Osteoblast (primary cell): ENCODE results near the gene ATG9B. TPM values are rescaled to one million over a fixed set of nuclear protein-coding genes. Genes with fewer than 3 reads are reported as not detected.

Experiments
- DNase-seq: peaks from one replicate; pipeline ENCODE4 v3.0.0; 2011; ENCODE audit warnings: low spot score, mixed read lengths; ENCODE audit not compliant: insufficient read length; ENCODE audit errors: missing footprints
- H2AFZ ChIP-seq: 2 replicates; pipeline ENCODE4 v1.6.0; 2011; ENCODE audit warnings: mild to moderate bottlenecking, low read length
- H3K27ac ChIP-seq: 2 replicates; pipeline ENCODE4 v1.5.1; 2011; ENCODE audit warnings: mild to moderate bottlenecking, low read depth, low read length, moderate library complexity
- H3K27me3 ChIP-seq: 2 replicates; pipeline ENCODE4 v1.6.0; 2012; ENCODE audit warnings: mild to moderate bottlenecking, control low read depth, inconsistent platforms, low read length, moderate library complexity; ENCODE audit not compliant: insufficient read depth
- H3K36me3 ChIP-seq: 2 replicates; pipeline ENCODE4 v1.5.1; 2011; ENCODE audit warnings: mild to moderate bottlenecking, low read length, control low read depth, moderate library complexity; ENCODE audit not compliant: insufficient read depth
- H3K4me1 ChIP-seq: 2 replicates; pipeline ENCODE4 v1.5.1; 2011; ENCODE audit warnings: mild to moderate bottlenecking, low read length, control low read depth, moderate library complexity; ENCODE audit not compliant: insufficient read depth
- H3K4me2 ChIP-seq: 2 replicates; pipeline ENCODE4 v1.6.0; 2011; ENCODE audit warnings: mild to moderate bottlenecking, low read length; ENCODE audit not compliant: insufficient read depth
- H3K4me3 ChIP-seq: fragments of 200-600 bp; sonication (generic); 3 replicates; pipeline ENCODE4 v1.5.1; 2012; ENCODE audit warnings: mild to moderate bottlenecking, low read length, inconsistent platforms; ENCODE audit not compliant: insufficient read depth
- H3K79me2 ChIP-seq: 2 replicates; pipeline ENCODE4 v1.6.0; 2012; ENCODE audit warnings: mild to moderate bottlenecking, low read length, control low read depth, inconsistent platforms; ENCODE audit not compliant: insufficient read depth
- H3K9me3 ChIP-seq: 2 replicates; pipeline ENCODE4 v1.5.1; 2011; ENCODE audit warnings: low read depth, low read length, control low read depth
- H4K20me1 ChIP-seq: 2 replicates; pipeline ENCODE4 v1.6.0; 2012; ENCODE audit warnings: mild to moderate bottlenecking, low read length, control low read depth; ENCODE audit not compliant: insufficient read depth
- CTCF ChIP-seq: IDR thresholded peaks from 2 replicates; pipeline ENCODE4 v1.5.1; 2011; ENCODE audit warnings: mild to moderate bottlenecking, low read depth, low read length, moderate library complexity; ENCODE audit errors: extremely low read depth
- total RNA-seq: library from RNA; depleted of rRNA; stranded (reverse); fragments of >200 nt; gene quantifications from 2 replicates; pipeline ENCODE4 v1.2.3, GENCODE V29; 2012

The ATG9B gene
- total RNA-seq, 1 donor = not detected

- Histone ChIP-seq H4K20me1 (no peaks in the 10 kb centered on the region), H3K9me3 (no peaks in the 10 kb centered on the region), H3K27ac (no peak overlapping the region), H3K4me2 (no peak overlapping the region), H3K4me3 (no peak overlapping the region), H3K79me2 (no peaks in the 10 kb centered on the region), H3K4me1 (no peaks in the 10 kb centered on the region), H2AFZ (no peak overlapping the region), H3K27me3 (peaks cover 18% of the 10 kb centered on the region), H3K36me3 (no peaks in the 10 kb centered on the region)
- DNase-seq = no peak
- no peak for TF ChIP-seq CTCF
These were observed 56.9 kb downstream of the ATG9B start for GRCh38 chr7:150967349-150967748.

- H3K27me3 ChIP-seq = peaks cover 14% of the 10 kb centered on the region
- no peaks in the 10 kb centered on the region for H3K36me3 ChIP-seq
These were observed 58.3 kb downstream of the ATG9B start for GRCh38 chr7:150966002-150966401.

GRCh38 chr7:150965273-150965830 is 58.9 kb downstream of the ATG9B start:
- TF ChIP-seq CTCF = no peak
- Histone ChIP-seq H3K36me3 (no peaks in the 10 kb centered on the region), H3K4me3 (no peak overlapping the region), H3K4me1 (no peaks in the 10 kb centered on the region), H2AFZ (no peak overlapping the region), H3K27ac (no peak overlapping the region), H3K9me3 (no peaks in the 10 kb centered on the region), H4K20me1 (no peaks in the 10 kb centered on the region), H3K79me2 (no peaks in the 10 kb centered on the region), H3K4me2 (no peak overlapping the region), H3K27me3 (peaks cover 14% of the 10 kb centered on the region)
- no peak for DNase-seq

More at GRCh38 chr7:150966002-150966401, 58.3 kb downstream of the ATG9B start:
- Histone ChIP-seq H3K4me1 (no peaks in the 10 kb centered on the region), H3K4me3 (no peak overlapping the region), H2AFZ (no peak overlapping the region), H3K4me2 (no peak overlapping the region), H3K79me2 (no peaks in the 10 kb centered on the region), H4K20me1 (no peaks in the 10 kb centered on the region), H3K9me3 (no peaks in the 10 kb centered on the region), H3K27ac (no peak overlapping the region)
- no peak for TF ChIP-seq CTCF
- DNase-seq = no peak

Other genes starting within 250 kb of the ATG9B start
- 0.72 TPM in 1 of 2 replicates, not detected in the other for gene TMEM176B, start 224.1 kb downstream of the ATG9B start, total RNA-seq
- gene TMEM176A, start 223.7 kb downstream of the ATG9B start, total RNA-seq = not detected in 2 replicates
- gene AOC1, start 172.0 kb downstream of the ATG9B start, total RNA-seq = not detected in 2 replicates
- gene KCNH2, start 46.2 kb downstream of the ATG9B start, total RNA-seq = not detected in 2 replicates
- not detected in 2 replicates for gene NOS3, start 33.5 kb downstream of the ATG9B start, total RNA-seq
- 32.6 and 35.1 TPM in 2 replicates for gene ABCB8, start 4.0 kb upstream of the ATG9B start, total RNA-seq
- under 0.01 and 0.29 TPM in 2 replicates for gene ASIC3, start 24.0 kb upstream of the ATG9B start, total RNA-seq
- gene CDK5, start 33.4 kb upstream of the ATG9B start, total RNA-seq = 15.9 and 17.0 TPM in 2 replicates
- gene SLC4A2, start 35.1 kb upstream of the ATG9B start, total RNA-seq = 52.2 and 61.5 TPM in 2 replicates
- 87.6 and 95.2 TPM in 2 replicates for gene FASTK, start 56.3 kb upstream of the ATG9B start, total RNA-seq
- gene TMUB1, start 59.0 kb upstream of the ATG9B start, total RNA-seq = 17.4 and 18.1 TPM in 2 replicates
- gene AGAP3, start 62.0 kb upstream of the ATG9B start, total RNA-seq = 39.8 and 45.7 TPM in 2 replicates
- not detected in 2 replicates for gene GBX1, start 143.2 kb upstream of the ATG9B start, total RNA-seq
- gene ASB10, start 162.8 kb upstream of the ATG9B start, total RNA-seq = not detected in 2 replicates
- gene H2BK1, start 186.0 kb upstream of the ATG9B start, total RNA-seq = not detected in 2 replicates
- gene ABCF2, start 202.7 kb upstream of the ATG9B start, total RNA-seq = 55.1 and 65.9 TPM in 2 replicates
- 77.5 and 83.2 TPM in 2 replicates for gene CHPF2, start 208.0 kb upstream of the ATG9B start, total RNA-seq
- gene SMARCD3, start 224.2 kb upstream of the ATG9B start, total RNA-seq = 37.4 and 40.2 TPM in 2 replicates